Stomach (tissue), 4 donors: ENCODE results near the gene SHISA2.

Experiments
- CTCF ChIP-seq, 7 experiments: fragments of 450-650 bp in 4 of 7; fragments of 200-600 bp in 3 of 7; sonication (generic) in 3 of 7; IDR thresholded peaks; one replicate each; pipeline ENCODE4 v1.5.1; 2016 to 2019; ENCODE audit warnings: antibody characterized with exemption in 7 of 7, control low read depth in 2 of 7, mild to moderate bottlenecking in 1 of 7
- EP300 ChIP-seq: sonication (generic); formaldehyde crosslinking; IDR thresholded peaks from one replicate; pipeline ENCODE4 v1.6.1; 2017; ENCODE audit warnings: antibody characterized with exemption
- POLR2AphosphoS5 ChIP-seq, 3 donors: sonication (generic); formaldehyde crosslinking; IDR thresholded peaks; one replicate each; pipeline ENCODE4 v1.6.1; 2016; ENCODE audit warnings: antibody characterized with exemption in 3 of 3

GRCh38 chr13:26067601-26068000, 15.8 kb upstream of the SHISA2 start:
- TF ChIP-seq CTCF (IDR thresholded peaks at IDR 0.05) (no peak), POLR2AphosphoS5 (IDR thresholded peaks at IDR 0.05) (no peak), EP300 (no peak)
